Mesendoderm (in vitro differentiated cells): ENCODE data around the gene CANT1.

Source experiments
- DNase-seq: peaks from one replicate; pipeline ENCODE4 v3.0.0; 2013
- H2AK5ac ChIP-seq: 2 replicates; pipeline ENCODE4 v1.6.1; 2013; ENCODE audit warnings: low read length, inconsistent platforms
- H2BK120ac ChIP-seq: 2 replicates; pipeline ENCODE4 v1.6.1; 2013; ENCODE audit warnings: low read depth, mild to moderate bottlenecking, low read length, moderate library complexity, mixed read lengths
- H2BK15ac ChIP-seq: replicated peaks from 2 replicates; pipeline ENCODE4 v1.6.1; 2013; ENCODE audit warnings: low read depth, mild to moderate bottlenecking, moderate library complexity
- H2BK5ac ChIP-seq: 2 replicates; pipeline ENCODE4 v1.6.1; 2013; ENCODE audit warnings: low read length, inconsistent platforms
- H3K18ac ChIP-seq: 2 replicates; pipeline ENCODE4 v1.6.1; 2013; ENCODE audit warnings: mild to moderate bottlenecking, low read length, mixed read lengths
- H3K23ac ChIP-seq: one replicate; pipeline ENCODE4 v1.6.1; 2013; ENCODE audit warnings: low read length
- H3K27ac ChIP-seq: 2 replicates; pipeline ENCODE4 v1.5.1; 2013; ENCODE audit warnings: low read depth, mild to moderate bottlenecking, inconsistent platforms, low read length, moderate library complexity
- H3K27me3 ChIP-seq: 2 replicates; pipeline ENCODE4 v1.6.1; 2013; ENCODE audit warnings: low read length, control low read depth, mild to moderate bottlenecking, inconsistent platforms; ENCODE audit not compliant: insufficient read depth, poor library complexity
- H3K36me3 ChIP-seq: 2 replicates; pipeline ENCODE4 v1.6.1; 2013; ENCODE audit warnings: low read length, inconsistent platforms; ENCODE audit not compliant: control insufficient read depth, insufficient read depth
- H3K4ac ChIP-seq: one replicate; pipeline ENCODE4 v1.6.1; 2013; ENCODE audit warnings: low read depth, mild to moderate bottlenecking, low read length, moderate library complexity
- H3K4me1 ChIP-seq: 2 replicates; pipeline ENCODE4 v1.6.1; 2013; ENCODE audit warnings: low read depth, low read length, inconsistent platforms; ENCODE audit not compliant: control insufficient read depth
- H3K4me2 ChIP-seq: 2 replicates; pipeline ENCODE4 v1.6.1; 2013; ENCODE audit warnings: low read length
- H3K4me3 ChIP-seq: 2 replicates; pipeline ENCODE4 v1.5.1; 2013; ENCODE audit warnings: mild to moderate bottlenecking, low read length
- H3K56ac ChIP-seq: one replicate; pipeline ENCODE4 v1.6.1; 2013; ENCODE audit warnings: low read length
- H3K79me1 ChIP-seq: 2 replicates; pipeline ENCODE4 v1.6.1; 2013; ENCODE audit warnings: low read length, inconsistent platforms
- H3K79me2 ChIP-seq: 2 replicates; pipeline ENCODE4 v1.6.1; 2013; ENCODE audit warnings: mild to moderate bottlenecking, low read length; ENCODE audit not compliant: control insufficient read depth, insufficient read depth
- H3K9ac ChIP-seq: 2 replicates; pipeline ENCODE4 v1.6.1; 2013; ENCODE audit warnings: low read length, inconsistent platforms
- H4K5ac ChIP-seq: one replicate; pipeline ENCODE4 v1.6.1; 2013; ENCODE audit warnings: low read length
- H4K8ac ChIP-seq: one replicate; pipeline ENCODE4 v1.6.1; 2013; ENCODE audit warnings: low read depth, mild to moderate bottlenecking, control low read depth, low read length, moderate library complexity
- WGBS: extraction: QIAGEN DNeasy Blood & Tissue Kit; methylation state at CpG from one replicate; pipeline ENCODE4 v1.1.7; 2013; ENCODE audit warnings: low lambda C conversion rate, missing lambda C conversion rate; ENCODE audit not compliant: insufficient coverage; ENCODE audit errors: extremely low coverage; 5-methylcytosine and 5-hydroxymethylcytosine counted together

Gene CANT1

DNA sequence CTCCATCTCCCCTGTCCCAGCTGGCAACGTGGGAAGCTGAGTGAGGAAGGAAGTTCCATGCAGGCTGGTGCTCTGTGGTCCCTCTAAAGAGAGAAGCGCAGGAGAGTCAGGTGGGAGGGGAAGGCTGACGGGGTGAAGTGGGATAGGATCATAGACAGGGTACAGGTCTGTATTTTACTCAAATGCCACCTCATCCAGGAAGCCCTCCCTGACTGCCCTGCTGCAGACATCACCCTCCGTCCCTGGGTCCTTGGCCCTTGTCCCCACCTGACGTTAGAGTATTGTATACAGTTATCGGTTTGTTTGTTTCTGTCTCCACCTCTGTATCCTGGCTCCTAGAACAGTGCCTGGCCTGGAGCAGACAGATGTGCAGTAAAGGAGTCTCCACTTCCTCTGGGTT, 11.7 kb downstream of the CANT1 start:
- Histone ChIP-seq H3K9ac (no peak overlapping the region), H3K27ac (no peak overlapping the region), H4K8ac (no peak overlapping the region), H3K27me3 (no peaks in the 10 kb centered on the region), H3K79me2 (peaks cover 4% of the 10 kb centered on the region), H3K23ac (no peak overlapping the region), H2BK15ac (no peak overlapping the region), H3K4me2 (no peak overlapping the region), H3K4me3 (no peak overlapping the region), H3K18ac (no peak overlapping the region), H2AK5ac (no peak overlapping the region), H2BK120ac (no peak overlapping the region), H3K36me3 (peaks cover 5% of the 10 kb centered on the region), H2BK5ac (no peak overlapping the region), H3K79me1 (peaks cover 12% of the 10 kb centered on the region), H3K56ac (no peak overlapping the region), H3K4ac (no peak overlapping the region), H4K5ac (no peak overlapping the region), H3K4me1 (no peaks in the 10 kb centered on the region)
- WGBS: no CpG with 5 or more reads among the region's 6 CpGs
- DNase-seq: no peak

DNA sequence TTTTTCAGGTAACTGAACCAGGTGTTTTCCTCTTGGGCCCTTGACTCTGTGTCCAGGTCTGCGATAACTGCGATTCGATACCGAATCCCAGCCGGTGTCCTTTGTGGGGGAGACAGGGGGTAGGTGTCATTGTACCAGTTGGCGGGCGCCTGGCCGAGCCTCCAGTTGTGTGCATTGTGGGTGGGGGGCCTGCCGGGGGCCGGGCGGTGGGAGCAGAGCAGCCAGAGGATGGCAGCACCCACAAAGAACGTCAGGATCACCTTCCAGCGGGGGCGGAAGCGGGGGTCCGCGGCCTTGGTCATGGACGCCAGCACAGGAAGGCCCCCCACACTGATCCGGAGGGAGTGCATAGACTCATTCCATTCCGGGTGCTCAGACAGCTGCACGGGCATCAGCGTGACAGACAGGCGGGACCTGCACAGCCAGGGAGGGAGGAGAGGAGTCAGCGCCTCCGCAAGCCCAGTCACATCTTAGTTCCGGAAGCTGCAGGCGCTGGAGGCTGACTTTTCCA, 12.3 kb downstream of the CANT1 start:
- H2BK120ac ChIP-seq: no peak overlapping the region
- H3K4me1 ChIP-seq: no peaks in the 10 kb centered on the region

GRCh38 chr17:78996781-78997201, 12.8 kb downstream of the CANT1 start:
- Histone ChIP-seq H2AK5ac (no peak overlapping the region), H4K5ac (no peak overlapping the region), H2BK120ac (no peak overlapping the region), H3K36me3 (peaks cover 5% of the 10 kb centered on the region), H3K9ac (no peak overlapping the region), H3K4me3 (no peak overlapping the region), H3K56ac (no peak overlapping the region), H2BK15ac (no peak overlapping the region), H3K27me3 (no peaks in the 10 kb centered on the region), H3K27ac (no peak overlapping the region), H3K23ac (no peak overlapping the region), H3K4me1 (no peaks in the 10 kb centered on the region), H3K79me1 (peaks cover 8% of the 10 kb centered on the region), H3K18ac (no peak overlapping the region), H3K4ac (no peak overlapping the region), H3K4me2 (no peak overlapping the region), H2BK5ac (no peak overlapping the region), H3K79me2 (peaks cover under 1% of the 10 kb centered on the region), H4K8ac (no peak overlapping the region)
- WGBS: no CpG with 5 or more reads among the region's 16 CpGs
- no peak for DNase-seq

More for the DNA sequence above, 12.3 kb downstream of the CANT1 start:
- H4K5ac ChIP-seq: no peak overlapping the region
- no peak overlapping the region for H3K23ac ChIP-seq
- no peak overlapping the region for H3K56ac ChIP-seq
- peaks cover 11% of the 10 kb centered on the region for H3K79me1 ChIP-seq
- H3K4me3 ChIP-seq: no peak overlapping the region
- H2BK15ac ChIP-seq: no peak overlapping the region
- WGBS: no CpG with 5 or more reads among the region's 27 CpGs
- H3K79me2 ChIP-seq: peaks cover 2% of the 10 kb centered on the region
- no peak overlapping the region for H3K9ac ChIP-seq
- H3K4ac ChIP-seq: no peak overlapping the region
- no peak overlapping the region for H2BK5ac ChIP-seq
- no peak overlapping the region for H2AK5ac ChIP-seq
- no peaks in the 10 kb centered on the region for H3K27me3 ChIP-seq
- no peak overlapping the region for H4K8ac ChIP-seq
- H3K27ac ChIP-seq: no peak overlapping the region
- H3K4me2 ChIP-seq: no peak overlapping the region
- no peak overlapping the region for H3K18ac ChIP-seq
- no peak for DNase-seq
- peaks cover 5% of the 10 kb centered on the region for H3K36me3 ChIP-seq

- no peak overlapping the region for H2AK5ac ChIP-seq
- H2BK15ac ChIP-seq: no peak overlapping the region
- H3K23ac ChIP-seq: no peak overlapping the region
- no peak overlapping the region for H3K56ac ChIP-seq
- peaks cover 8% of the 10 kb centered on the region for H3K36me3 ChIP-seq
- no peak overlapping the region for H3K18ac ChIP-seq
- WGBS: no CpG with 5 or more reads among the region's 18 CpGs
- H3K4me1 ChIP-seq: no peaks in the 10 kb centered on the region
- no peak overlapping the region for H2BK5ac ChIP-seq
- H3K27ac ChIP-seq: no peak overlapping the region
- no peak for DNase-seq
- no peaks in the 10 kb centered on the region for H3K79me2 ChIP-seq
- no peak overlapping the region for H2BK120ac ChIP-seq
- no peak overlapping the region for H4K8ac ChIP-seq
- no peak overlapping the region for H3K4me2 ChIP-seq
- H4K5ac ChIP-seq: no peak overlapping the region
- H3K4ac ChIP-seq: no peak overlapping the region
- no peak overlapping the region for H3K9ac ChIP-seq
- peaks cover 2% of the 10 kb centered on the region for H3K79me1 ChIP-seq
- no peaks in the 10 kb centered on the region for H3K27me3 ChIP-seq
- H3K4me3 ChIP-seq: no peak overlapping the region
Measured at GRCh38 chr17:78995761-78996451, 13.7 kb downstream of the CANT1 start.

- no peak overlapping the region for H3K4me3 ChIP-seq
- no peak overlapping the region for H3K9ac ChIP-seq
- H3K4me1 ChIP-seq: no peaks in the 10 kb centered on the region
- H4K8ac ChIP-seq: no peak overlapping the region
- H2BK120ac ChIP-seq: no peak overlapping the region
- no peak overlapping the region for H3K56ac ChIP-seq
- H3K4ac ChIP-seq: no peak overlapping the region
- H4K5ac ChIP-seq: no peak overlapping the region
- no peaks in the 10 kb centered on the region for H3K79me1 ChIP-seq
- H2BK15ac ChIP-seq: no peak overlapping the region
- no peaks in the 10 kb centered on the region for H3K27me3 ChIP-seq
- H3K18ac ChIP-seq: no peak overlapping the region
- no CpG with 5 or more reads among the region's 34 CpGs for WGBS
- H2AK5ac ChIP-seq: no peak overlapping the region
- no peak overlapping the region for H2BK5ac ChIP-seq
- no peak for DNase-seq
- peaks cover 8% of the 10 kb centered on the region for H3K36me3 ChIP-seq
- H3K23ac ChIP-seq: no peak overlapping the region
- H3K79me2 ChIP-seq: no peaks in the 10 kb centered on the region
- H3K27ac ChIP-seq: no peak overlapping the region
- no peak overlapping the region for H3K4me2 ChIP-seq
Measured at GRCh38 chr17:78995022-78995760, 14.4 kb downstream of the CANT1 start.
